Measurements from ENCODE around the gene IL33.

DNA sequence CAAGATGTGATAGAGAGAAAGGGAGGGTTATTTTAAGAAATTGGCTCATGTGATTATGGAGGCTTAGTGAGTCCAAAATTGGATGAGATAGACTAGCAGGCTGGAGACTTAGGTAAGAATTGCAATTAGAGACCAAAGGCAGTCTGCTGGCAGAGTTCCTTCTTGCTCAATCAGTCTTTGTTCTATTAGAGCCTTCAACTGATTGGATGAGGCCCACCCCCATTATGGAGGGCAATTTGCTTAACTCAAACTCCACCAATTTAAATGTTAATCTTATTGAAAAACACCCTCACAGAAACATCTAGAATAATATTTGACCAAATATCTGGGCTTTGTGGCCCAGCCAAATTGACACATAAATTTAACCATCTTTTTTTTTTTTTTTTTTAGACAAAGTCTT lies 88.6 kb downstream of the IL33 start:
- TF ChIP-seq, protein P1, sequence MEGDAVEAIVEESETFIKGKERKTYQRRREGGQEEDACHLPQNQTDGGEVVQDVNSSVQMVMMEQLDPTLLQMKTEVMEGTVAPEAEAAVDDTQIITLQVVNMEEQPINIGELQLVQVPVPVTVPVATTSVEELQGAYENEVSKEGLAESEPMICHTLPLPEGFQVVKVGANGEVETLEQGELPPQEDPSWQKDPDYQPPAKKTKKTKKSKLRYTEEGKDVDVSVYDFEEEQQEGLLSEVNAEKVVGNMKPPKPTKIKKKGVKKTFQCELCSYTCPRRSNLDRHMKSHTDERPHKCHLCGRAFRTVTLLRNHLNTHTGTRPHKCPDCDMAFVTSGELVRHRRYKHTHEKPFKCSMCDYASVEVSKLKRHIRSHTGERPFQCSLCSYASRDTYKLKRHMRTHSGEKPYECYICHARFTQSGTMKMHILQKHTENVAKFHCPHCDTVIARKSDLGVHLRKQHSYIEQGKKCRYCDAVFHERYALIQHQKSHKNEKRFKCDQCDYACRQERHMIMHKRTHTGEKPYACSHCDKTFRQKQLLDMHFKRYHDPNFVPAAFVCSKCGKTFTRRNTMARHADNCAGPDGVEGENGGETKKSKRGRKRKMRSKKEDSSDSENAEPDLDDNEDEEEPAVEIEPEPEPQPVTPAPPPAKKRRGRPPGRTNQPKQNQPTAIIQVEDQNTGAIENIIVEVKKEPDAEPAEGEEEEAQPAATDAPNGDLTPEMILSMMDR (IDR thresholded peaks at IDR 0.05) = no peak
- TF ChIP-seq POLR2A (IDR thresholded peaks at IDR 0.05; ENCODE audit: low read depth) (no peak), EP300 (IDR thresholded peaks at IDR 0.05) (no peak), POLR2AphosphoS5 (IDR thresholded peaks at IDR 0.05) (no peak)

Data from esophagus muscularis mucosa (tissue), 4 donors.